K562 (cell line): ENCODE data around the gene HSPB1. TPM values are rescaled to one million over a fixed set of nuclear protein-coding genes. Genes with fewer than 3 reads are reported as not detected.

Experiments used
- ATAC-seq: fragments of 200-7000 bp; cut with Tn5 transposase; 3 replicates; pipeline ENCODE4 v1.9.1; 2020; ENCODE audit warnings: moderate library complexity
- BruUV-seq: library from RNA; stranded (reverse); fragments of 400-500 nt; replicated peaks from 2 replicates; lab custom pipeline; 2021; lab: Mats Ljungman, UMichigan
- CTCF ChIA-PET: fragments of 300-600 bp; formaldehyde crosslinking; extraction: SDS; loops from one replicate; lab custom pipeline; 2021; ENCODE audit warnings: low intra/inter-chr PET ratio; lab: Yijun Ruan, JAX
- POLR2A ChIA-PET: fragments of 300-600, 350-650 bp; sonication (Branson Sonifier 250); formaldehyde crosslinking; extraction: SDS; loops from one replicate; lab custom pipeline; 2021; ENCODE audit warnings: antibody characterized with exemption, inconsistent platforms; lab: Yijun Ruan, JAX
- DNase-seq, 4 experiments: peaks; one replicate each; pipeline versions ENCODE4 v3.0.0 to v3.0.0-alpha.2; 2011 to 2018; ENCODE audit warnings: low spot score in 3 of 4, mixed read lengths in 3 of 4; ENCODE audit errors: extremely low read depth in 1 of 4
- FAIRE-seq: peaks from 2 replicates; lab custom pipeline; 2011; peaks lifted over from hg19 to GRCh38; lab: Jason Lieb, UNC
- H2AFZ ChIP-seq: 2 replicates; pipeline ENCODE4 v1.6.0; 2011; ENCODE audit warnings: low read depth, low read length, control low read depth, inconsistent platforms
- H3K27ac ChIP-seq: fragments of 200-600 bp; 3 replicates; pipeline ENCODE4 v1.8.0; 2011; ENCODE audit warnings: low read depth, mild to moderate bottlenecking, control low read depth, inconsistent platforms, low read length, moderate library complexity, mixed read lengths; ENCODE audit errors: extremely low read depth
- H3K27me3 ChIP-seq, 2 experiments: fragments of 300-600 bp in 1 of 2; 2 replicates in 1 of 2; 3 replicates in 1 of 2; pipeline versions ENCODE4 v1.6.0 to v1.8.0; 2011; ENCODE audit warnings: inconsistent platforms in 2 of 2, low read length in 2 of 2, mild to moderate bottlenecking in 1 of 2, mixed read lengths in 1 of 2, moderate library complexity in 1 of 2; ENCODE audit not compliant: control insufficient read depth in 2 of 2, insufficient read depth in 2 of 2
- H3K36me3 ChIP-seq: fragments of 300-600 bp; 3 replicates; pipeline ENCODE4 v1.8.0; 2011; ENCODE audit warnings: mild to moderate bottlenecking, low read length, inconsistent platforms; ENCODE audit not compliant: control insufficient read depth, insufficient read depth
- H3K4me1 ChIP-seq, 2 experiments: fragments of 200-600 bp in 1 of 2; replicated peaks in 1 of 2; 2 replicates in 1 of 2; 3 replicates in 1 of 2; pipeline versions ENCODE4 v1.5.1 to v1.8.0; 2011; ENCODE audit warnings: inconsistent platforms in 2 of 2, low read length in 2 of 2, mild to moderate bottlenecking in 1 of 2, mixed read lengths in 1 of 2, moderate library complexity in 1 of 2; ENCODE audit not compliant: control insufficient read depth in 2 of 2, insufficient read depth in 2 of 2
- H3K4me2 ChIP-seq: 2 replicates; pipeline ENCODE4 v1.6.1; 2011; ENCODE audit warnings: low read length, control low read depth, inconsistent platforms, mixed read lengths; ENCODE audit not compliant: insufficient read depth
- H3K4me3 ChIP-seq: fragments of 200-600 bp; sonication (generic), shearing (Covaris generic); 2 replicates; pipeline ENCODE4 v1.5.1; 2016; ENCODE audit warnings: control low read depth, inconsistent platforms
- H3K79me2 ChIP-seq: fragments of 200-600 bp; 3 replicates; pipeline ENCODE4 v1.8.0; 2011; ENCODE audit warnings: low read length, inconsistent platforms; ENCODE audit not compliant: control insufficient read depth, insufficient read depth
- H3K9ac ChIP-seq, 2 experiments: 2 replicates each; pipeline versions ENCODE4 v1.6.0 to v1.6.1; 2011; ENCODE audit warnings: low read depth in 2 of 2, low read length in 2 of 2, control low read depth in 1 of 2, inconsistent platforms in 1 of 2, mild to moderate bottlenecking in 1 of 2, mixed read lengths in 1 of 2; ENCODE audit not compliant: insufficient read depth in 1 of 2
- H3K9me1 ChIP-seq: one replicate; pipeline ENCODE4 v1.6.0; 2011; ENCODE audit warnings: inconsistent platforms, mild to moderate bottlenecking, low read length, moderate library complexity; ENCODE audit not compliant: control insufficient read depth, insufficient read depth
- H3K9me3 ChIP-seq: replicated peaks from 2 replicates; pipeline ENCODE4 v1.5.1; 2011; ENCODE audit warnings: low read depth, low read length, inconsistent platforms; ENCODE audit not compliant: control insufficient read depth, insufficient read depth
- H4K20me1 ChIP-seq: replicated peaks from 2 replicates; pipeline ENCODE4 v1.6.1; 2011; ENCODE audit warnings: low read length, inconsistent platforms, mixed read lengths; ENCODE audit not compliant: control insufficient read depth, insufficient read depth
- BDP1 ChIP-seq: IDR thresholded peaks from 3 replicates; pipeline ENCODE4 v1.6.1; 2011; ENCODE audit not compliant: insufficient read length, insufficient read depth
- HDGF ChIP-seq: fragments of 450-650 bp; IDR thresholded peaks from 2 replicates; pipeline ENCODE4 v1.6.1; 2016
- ILK ChIP-seq: fragments of 450-650 bp; IDR thresholded peaks from 2 replicates; pipeline ENCODE4 v1.6.1; 2016; ENCODE audit warnings: missing genetic modification characterization, low read depth, mild to moderate bottlenecking, missing compliant biosample characterization, moderate library complexity, borderline replicate concordance
- MAFK ChIP-seq: IDR thresholded peaks from 2 replicates; pipeline ENCODE4 v1.6.1; 2011; ENCODE audit warnings: low read length, improper control_type of control experiment
- MYNN ChIP-seq, 2 experiments: sonication (generic); formaldehyde crosslinking in 1 of 2; IDR thresholded peaks; 2 replicates each; pipeline versions ENCODE4 v1.5.0 to v1.6.1; 2016 to 2020; ENCODE audit warnings: antibody characterized with exemption in 1 of 2, missing genetic modification reagents in 1 of 2
- POLR2AphosphoS2 ChIP-seq: IDR thresholded peaks from 2 replicates; pipeline ENCODE4 v1.6.1; 2012; ENCODE audit warnings: low read length, improper control_type of control experiment
- UBTF ChIP-seq, 2 experiments: IDR thresholded peaks; 2 replicates each; pipeline ENCODE4 v1.6.1; 2012; ENCODE audit warnings: improper control_type of control experiment in 2 of 2, low read depth in 2 of 2, low read length in 2 of 2, borderline replicate concordance in 1 of 2
- ZFPM2 ChIP-seq: fragments of 250-450 bp; sonication (Bioruptor Pico); IDR thresholded peaks from 2 replicates; pipeline ENCODE4 v1.5.1; 2022; ENCODE audit warnings: mild to moderate bottlenecking
- ZNF354B ChIP-seq: fragments of 250-450 bp; sonication (Bioruptor Pico); IDR thresholded peaks from 2 replicates; pipeline ENCODE4 v1.4.0; 2020
- ZNF398 ChIP-seq: fragments of 250-450 bp; sonication (Bioruptor Pico); IDR thresholded peaks from 2 replicates; pipeline ENCODE4 v1.8.0; 2021; ENCODE audit warnings: moderate library complexity, mild to moderate bottlenecking, inconsistent platforms
- WGBS: fragments of 100-300 bp; shearing (Covaris generic); methylation state at CpG from one replicate; pipeline ENCODE4 v1.1.6; 2016; ENCODE audit warnings: low coverage, mixed read lengths; ENCODE audit not compliant: insufficient coverage; ENCODE audit errors: missing lambda C conversion rate; 5-methylcytosine and 5-hydroxymethylcytosine counted together
- in situ Hi-C: fragments of 300-500 bp; cut with MboI; formaldehyde crosslinking; loops from 4 replicates; pipeline ENCODE4 v1.15.0; 2018; ENCODE audit warnings: inconsistent platforms, mixed read lengths
- intact Hi-C: fragments of 100-400 bp; cut with micrococcal nuclease; formaldehyde crosslinking; loops from 2 replicates; pipeline ENCODE4 v1.14.2; 2022
- polyA plus RNA-seq, 8 experiments: library from polyadenylated mRNA; depleted of rRNA in 4 of 8; stranded (reverse) in 5 of 8; unstranded in 3 of 8; fragments of >200 nt; fragmentation: Nextera tagmentation in 2 of 8; fragmentation: Illumina TruSeq in 1 of 8; extraction: Ambion mirVana in 2 of 8; extraction: Trizol in 1 of 8; gene quantifications; 2 replicates each; pipeline versions ENCODE4 v1.2.1 to v1.2.3, GENCODE V29; 2011 to 2014; ENCODE audit warnings: inconsistent platforms in 1 of 8, missing spikeins in 1 of 8
- total RNA-seq, 7 experiments: library from RNA; depleted of rRNA in 6 of 7; stranded (reverse); fragments of >200 nt in 6 of 7; fragmentation: Illumina TruSeq in 2 of 7; extraction: Trizol in 2 of 7; gene quantifications; 2 replicates each; pipeline versions ENCODE4 v1.2.1 to v1.2.3, GENCODE V29; 2011 to 2021; ENCODE audit warnings: low replicate concordance in 1 of 7

HSPB1 gene
- total and polyA plus RNA-seq, 9 of the 15 experiments (the other 6 are each of a cell fraction or from before 2014, with no cell fraction given), result 27.1 to 522 (median 138) TPM

GRCh38 chr7:76293407-76293901 is 9.0 kb upstream of the HSPB1 start:
- peak overlapping the region in 1 of 2 experiments; percentile 6; a peak in 1 of 4 replicates for H3K9ac ChIP-seq
- CTCF ChIA-PET, result interaction anchor here (5.3 kb wide), 1 partner anchor 21 kb away, joined by 111 read pairs; no protein-coding TSS in a partner anchor
- no peaks in the 10 kb centered on the region for H3K9me1 ChIP-seq
- DNase-seq, result no peak
- H3K4me3 ChIP-seq, result no peak overlapping the region
- H3K27me3 ChIP-seq, result no peaks in the 10 kb centered on the region
- no TSS peak for BruUV-seq
- no peaks in the 10 kb centered on the region for H3K9me3 ChIP-seq
- no peak overlapping the region for H3K27ac ChIP-seq
- ATAC-seq, result no peak
- H2AFZ ChIP-seq, result no peak overlapping the region; the same call in 1 of the 2 replicates
- no peaks in the 10 kb centered on the region for H3K79me2 ChIP-seq
- no peaks in the 10 kb centered on the region for H3K36me3 ChIP-seq
- POLR2A ChIA-PET, result interaction anchor here (0.6 to 0.7 kb wide), 2 partner anchors 46 to 420 kb away, joined by 3 to 4 read pairs; no protein-coding TSS in a partner anchor
- no peaks in the 10 kb centered on the region for H4K20me1 ChIP-seq
- H3K4me1 ChIP-seq, result peaks cover 26 to 48% of the 10 kb centered on the region in 2 experiments
- in situ Hi-C loops, result no loop called here
- H3K4me2 ChIP-seq, result no peak overlapping the region
- no peak for FAIRE-seq
- WGBS, result 54% methylated on average over 8 of the region's 8 CpGs
- no peak for TF ChIP-seq ZFPM2 (CRISPR knock-in tag)
- intact Hi-C loops, result no loop called here

GRCh38 chr7:76294344-76295024 is 8.0 kb upstream of the HSPB1 start:
- ATAC-seq (peak; percentile 80), FAIRE-seq (peak; percentile 74), DNase-seq (peak; percentile 70 to 86 (median 84))
- H3K4me2 ChIP-seq, result peak overlapping the region; percentile 57
- 26% methylated on average over 19 of the region's 20 CpGs for WGBS
- peaks cover 26 to 48% of the 10 kb centered on the region in 2 experiments for H3K4me1 ChIP-seq
- in situ Hi-C loops (no loop called here), intact Hi-C loops (no loop called here)
- no peaks in the 10 kb centered on the region for H3K36me3 ChIP-seq
- no TSS peak for BruUV-seq
- no peaks in the 10 kb centered on the region for H3K79me2 ChIP-seq
- H4K20me1 ChIP-seq, result no peaks in the 10 kb centered on the region
- H3K27me3 ChIP-seq, result no peaks in the 10 kb centered on the region
- ChIA-PET POLR2A (interaction anchor here (0.6 kb wide), 2 partner anchors 23 to 137 kb away, joined by 3 to 4 read pairs; no protein-coding TSS in a partner anchor), CTCF (interaction anchor here (1.3 to 5.3 kb wide), 2 partner anchors 20 to 23 kb away, joined by 3 to 111 read pairs; no protein-coding TSS in a partner anchor)
- no peaks in the 10 kb centered on the region for H3K9me3 ChIP-seq
- H2AFZ ChIP-seq, result peak overlapping the region; percentile 97
- no peaks in the 10 kb centered on the region for H3K9me1 ChIP-seq
- H3K4me3 ChIP-seq, result no peak overlapping the region
- peak overlapping the region in 1 of 2 experiments; percentile 87; a peak in 3 of 4 replicates for H3K9ac ChIP-seq
- no peak overlapping the region for H3K27ac ChIP-seq
- TF ChIP-seq ZNF398 (CRISPR knock-in tag) (no peak), BDP1 (no peak), ILK (tag) (no peak), POLR2AphosphoS2 (no peak), MAFK (no peak), ZNF354B (CRISPR knock-in tag) (no peak), UBTF (IDR thresholded peaks at IDR 0.05; ENCODE audit: borderline replicate concordance in 1 of 2, low read depth in 2 of 2, low read length in 2 of 2) (no peak), MYNN (IDR thresholded peaks at IDR 0.05) (peak; percentile 80), MYNN (CRISPR knock-in tag; IDR thresholded peaks at IDR 0.05) (no peak), HDGF (no peak; the same call in 1 of the 2 replicates)
